Activated naive CD4-positive, alpha-beta T cell treated with anti-CD3 and anti-CD28 coated beads, Interleukin-2, amount 10 ng/mL, durations not matched to agents 7 days and 5 days (primary cell): ENCODE data around the gene PALM2AKAP2.

Source experiments
- CTCF ChIA-PET: fragments of 350-600 bp; sonication (Branson Sonifier 250); formaldehyde crosslinking; loops from one replicate; lab custom pipeline; 2021; ENCODE audit warnings: antibody characterized with exemption; lab: Charles Lee
- DNase-seq: peaks from one replicate; pipeline ENCODE4 v3.0.0-alpha.2; 2020
- H3K27ac Mint-ChIP-seq: one replicate; pipeline ENCODE4 v1.8.0; 2021; ENCODE audit warnings: mild to moderate bottlenecking, moderate library complexity, mixed read lengths
- H3K27me3 Mint-ChIP-seq: one replicate; pipeline ENCODE4 v1.8.0; 2021; ENCODE audit warnings: mild to moderate bottlenecking, mixed read lengths
- H3K36me3 Mint-ChIP-seq: one replicate; pipeline ENCODE4 v1.8.0; 2021; ENCODE audit warnings: mixed read lengths
- H3K4me1 Mint-ChIP-seq: one replicate; pipeline ENCODE4 v1.8.0; 2021; ENCODE audit warnings: mixed read lengths
- H3K4me3 Mint-ChIP-seq: one replicate; pipeline ENCODE4 v1.8.0; 2021; ENCODE audit warnings: mild to moderate bottlenecking, moderate library complexity, mixed read lengths
- H3K9me3 Mint-ChIP-seq: one replicate; pipeline ENCODE4 v1.8.0; 2021; ENCODE audit warnings: mixed read lengths

The PALM2AKAP2 gene

DNA sequence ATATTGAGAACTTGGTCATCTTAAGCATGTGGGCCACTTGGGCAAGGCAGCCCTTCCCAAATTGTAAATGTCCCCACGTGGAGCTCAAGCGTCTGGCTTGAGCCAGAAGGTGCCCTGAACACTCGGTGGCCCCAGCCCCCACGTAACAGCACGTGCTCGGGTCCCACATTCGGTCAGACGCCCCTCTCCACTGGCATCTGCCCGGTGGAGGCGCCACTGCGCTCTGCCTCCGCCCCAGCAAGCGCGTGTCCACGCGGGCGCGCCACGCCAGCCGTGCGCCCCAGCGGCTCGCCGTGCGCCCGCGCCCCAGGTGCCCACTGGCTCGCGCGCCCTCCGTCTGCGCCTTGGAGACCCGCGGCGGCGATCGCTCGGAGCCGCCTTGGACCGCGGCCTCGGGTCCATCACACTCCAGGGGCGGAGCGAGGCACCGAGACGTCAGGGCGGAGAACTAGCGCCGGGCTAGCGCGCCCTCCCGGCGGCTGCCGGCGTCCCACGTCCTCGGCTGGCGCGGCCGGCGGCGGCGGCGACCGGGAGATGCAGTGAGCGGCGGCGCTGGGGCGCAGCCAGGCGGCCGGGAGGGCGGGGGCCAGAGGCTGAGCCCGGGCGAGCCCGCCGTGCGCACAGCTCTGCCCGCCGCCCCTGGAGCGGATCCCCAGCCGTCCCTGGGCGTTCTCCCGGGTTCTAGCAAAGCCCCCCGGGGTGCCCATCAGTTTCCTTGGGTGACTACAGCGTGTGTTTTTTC is at the start of gene PALM2AKAP2:
TSS of gene PALM2AKAP2 (plus strand) at position 488 of the 742 bp plus-strand sequence. CDS start 291 bp downstream, outside the sequence.
- no peaks in the 10 kb centered on the region for H3K4me1 Mint-ChIP-seq
- CTCF ChIA-PET = no interaction called here
- H3K27me3 Mint-ChIP-seq = peaks cover 42% of the 10 kb centered on the region
- H3K27ac Mint-ChIP-seq = no peak within 1 kb of the TSS
- H3K36me3 Mint-ChIP-seq = no peaks in the 10 kb centered on the region
- no peak within 1 kb of the TSS for H3K4me3 Mint-ChIP-seq
- DNase-seq = no peak
- H3K9me3 Mint-ChIP-seq = no peaks in the 10 kb centered on the region

- Mint-ChIP-seq H3K27me3 (no peaks in the 10 kb centered on the region), H3K27ac (no peak overlapping the region), H3K4me3 (no peak overlapping the region), H3K9me3 (no peaks in the 10 kb centered on the region), H3K4me1 (no peaks in the 10 kb centered on the region), H3K36me3 (no peaks in the 10 kb centered on the region)
- CTCF ChIA-PET = no interaction called here
- DNase-seq = no peak
Observed at GRCh38 chr9:109730228-109730627, 49.8 kb upstream of the PALM2AKAP2 start.

DNA sequence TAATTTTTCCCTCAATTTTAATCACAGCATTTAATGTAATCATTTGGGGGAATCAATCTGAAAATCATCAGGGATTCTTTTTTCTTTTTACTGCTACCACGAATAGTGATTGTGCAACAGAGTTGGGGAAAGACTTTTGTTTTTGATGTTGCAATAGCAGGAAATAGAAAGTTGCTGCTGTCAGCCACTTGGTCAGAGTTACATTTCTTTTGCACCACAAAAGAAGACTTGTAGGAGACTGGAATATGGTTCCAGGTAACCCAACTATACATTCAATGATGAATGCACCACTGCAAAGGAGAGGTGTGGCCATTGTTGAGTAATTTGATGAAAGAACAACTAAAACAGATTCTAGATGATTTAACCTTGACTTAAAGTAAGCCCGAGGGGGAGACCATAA is 46.3 kb upstream of the PALM2AKAP2 start:
- no peaks in the 10 kb centered on the region for H3K4me1 Mint-ChIP-seq
- H3K27me3 Mint-ChIP-seq = peaks cover 4% of the 10 kb centered on the region
- H3K4me3 Mint-ChIP-seq = no peak overlapping the region
- no peaks in the 10 kb centered on the region for H3K9me3 Mint-ChIP-seq
- no peak overlapping the region for H3K27ac Mint-ChIP-seq
- DNase-seq = no peak
- no peaks in the 10 kb centered on the region for H3K36me3 Mint-ChIP-seq
- CTCF ChIA-PET = no interaction called here

DNA sequence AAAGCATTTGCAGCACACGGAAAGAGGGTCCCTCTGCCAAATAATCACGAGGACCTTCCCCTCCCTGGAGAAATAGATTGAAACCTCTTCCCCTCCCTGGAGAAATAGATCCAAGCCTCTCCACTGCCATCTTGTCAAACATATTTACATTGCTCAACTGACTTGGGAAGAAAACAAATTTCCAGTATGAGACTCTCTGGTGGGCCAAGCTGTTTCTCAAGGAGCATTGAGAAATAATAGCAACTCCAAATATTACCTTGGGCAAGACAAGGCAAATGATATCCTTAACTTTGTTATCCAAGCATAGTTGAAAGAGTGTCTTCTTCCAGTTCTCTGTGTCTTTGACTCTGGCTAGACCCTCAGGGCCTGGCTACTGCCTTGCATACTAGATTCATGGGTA is 45.2 kb upstream of the PALM2AKAP2 start:
- Mint-ChIP-seq H3K27me3 (peaks cover 4% of the 10 kb centered on the region), H3K4me3 (no peak overlapping the region), H3K4me1 (no peaks in the 10 kb centered on the region), H3K27ac (no peak overlapping the region), H3K9me3 (no peaks in the 10 kb centered on the region), H3K36me3 (no peaks in the 10 kb centered on the region)
- CTCF ChIA-PET = no interaction called here
- DNase-seq = no peak

DNA sequence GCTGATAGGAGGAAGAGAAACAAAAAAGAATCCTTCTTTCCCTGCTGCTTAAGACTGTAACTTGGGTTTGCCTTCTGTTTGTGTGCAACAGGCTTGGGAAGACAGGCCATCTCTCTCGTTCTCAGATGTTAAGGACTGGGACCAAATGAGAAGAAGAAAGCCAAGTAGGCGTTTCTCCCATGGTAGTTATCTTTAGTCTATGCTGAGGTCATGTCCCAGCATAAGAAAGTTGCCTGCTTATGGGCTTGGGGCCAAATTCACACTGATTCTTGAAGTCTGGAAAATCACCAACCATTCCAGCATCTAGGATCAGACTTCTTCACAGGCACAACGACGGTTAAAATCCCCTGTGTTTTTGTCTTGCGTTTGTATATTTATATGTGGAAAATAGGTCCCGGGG is 44.2 kb upstream of the PALM2AKAP2 start:
- no peak overlapping the region for H3K27ac Mint-ChIP-seq
- CTCF ChIA-PET = no interaction called here
- H3K4me3 Mint-ChIP-seq = no peak overlapping the region
- H3K36me3 Mint-ChIP-seq = no peaks in the 10 kb centered on the region
- peaks cover 4% of the 10 kb centered on the region for H3K27me3 Mint-ChIP-seq
- no peaks in the 10 kb centered on the region for H3K9me3 Mint-ChIP-seq
- no peak for DNase-seq
- no peaks in the 10 kb centered on the region for H3K4me1 Mint-ChIP-seq

GRCh38 chr9:109737295-109737694 is 42.7 kb upstream of the PALM2AKAP2 start:
- no peaks in the 10 kb centered on the region for H3K4me1 Mint-ChIP-seq
- H3K4me3 Mint-ChIP-seq = no peak overlapping the region
- DNase-seq = no peak
- H3K9me3 Mint-ChIP-seq = no peaks in the 10 kb centered on the region
- peaks cover 4% of the 10 kb centered on the region for H3K27me3 Mint-ChIP-seq
- H3K36me3 Mint-ChIP-seq = no peaks in the 10 kb centered on the region
- H3K27ac Mint-ChIP-seq = no peak overlapping the region
- CTCF ChIA-PET = no interaction called here

DNA sequence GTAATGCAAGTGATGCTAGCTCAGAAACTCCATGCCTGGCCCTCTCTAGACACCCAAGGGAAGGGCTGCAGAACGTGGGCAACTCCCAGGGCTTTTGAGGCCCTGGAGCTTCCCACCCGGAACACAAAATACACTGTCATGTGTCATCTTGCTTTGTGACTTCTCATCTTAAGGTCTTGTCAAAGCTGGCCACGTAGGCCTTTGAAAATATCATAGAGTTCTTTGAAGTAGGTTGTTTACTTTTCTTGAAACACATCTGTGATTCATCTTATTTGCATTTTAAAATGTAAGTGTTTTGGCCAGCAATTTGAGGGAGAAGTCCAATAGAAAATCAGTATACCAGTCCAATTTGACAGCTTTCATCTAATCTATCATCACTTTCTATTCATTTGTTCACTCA is 40.2 kb upstream of the PALM2AKAP2 start:
- H3K4me3 Mint-ChIP-seq = no peak overlapping the region
- H3K36me3 Mint-ChIP-seq = no peaks in the 10 kb centered on the region
- H3K27me3 Mint-ChIP-seq = peaks cover 10% of the 10 kb centered on the region
- DNase-seq = no peak
- H3K9me3 Mint-ChIP-seq = no peaks in the 10 kb centered on the region
- CTCF ChIA-PET = no interaction called here
- no peaks in the 10 kb centered on the region for H3K4me1 Mint-ChIP-seq
- no peak overlapping the region for H3K27ac Mint-ChIP-seq

DNA sequence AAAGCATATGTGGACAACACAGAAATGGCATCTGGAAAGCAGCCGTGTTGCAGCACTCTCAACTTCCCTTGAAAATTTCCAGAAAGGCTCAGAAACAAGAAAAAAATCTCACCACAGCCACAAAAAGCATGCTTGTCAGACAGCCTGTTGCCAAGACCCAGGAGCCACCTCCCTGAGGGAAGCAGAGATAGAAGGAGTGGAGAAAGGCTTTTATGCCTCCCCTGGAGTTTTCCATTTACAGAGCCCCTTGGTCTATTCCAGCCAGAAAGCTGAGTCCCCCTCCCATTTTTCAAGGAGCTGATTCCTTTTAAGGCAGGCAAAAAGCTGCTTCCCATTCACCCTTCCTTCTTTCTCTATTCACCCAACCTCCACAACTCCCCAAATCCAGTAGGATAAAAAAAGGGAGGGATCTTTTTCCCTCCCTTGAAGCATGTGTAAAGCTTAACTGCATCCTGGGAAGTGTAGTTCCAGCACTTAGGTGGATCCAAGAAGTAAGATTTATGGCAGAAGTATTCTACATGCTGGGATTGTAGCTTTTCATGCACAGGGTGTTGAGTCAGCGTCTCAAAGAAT is 37.1 kb upstream of the PALM2AKAP2 start:
- Mint-ChIP-seq H3K4me3 (no peak overlapping the region), H3K9me3 (no peaks in the 10 kb centered on the region), H3K36me3 (no peaks in the 10 kb centered on the region), H3K27me3 (peaks cover 9% of the 10 kb centered on the region), H3K27ac (no peak overlapping the region), H3K4me1 (no peaks in the 10 kb centered on the region)
- no peak for DNase-seq
- CTCF ChIA-PET = no interaction called here

DNA sequence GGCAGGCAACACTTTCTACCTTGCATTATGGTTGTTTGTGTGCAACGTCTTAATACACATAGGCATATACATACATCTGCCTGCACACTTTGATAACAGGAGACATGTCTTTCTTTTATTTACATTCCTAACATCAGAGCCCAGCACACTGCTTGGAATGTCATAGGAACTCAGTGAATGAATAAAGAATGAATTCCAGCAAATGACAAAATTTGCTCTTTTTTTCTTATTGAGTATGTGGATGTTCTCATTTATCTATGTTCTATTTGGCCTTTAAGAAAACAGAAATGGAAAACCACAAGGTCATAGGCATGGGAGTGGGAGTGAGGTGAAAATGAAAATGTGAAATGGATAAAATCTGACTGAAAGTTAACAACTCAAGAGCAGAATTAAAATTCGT is 36.3 kb upstream of the PALM2AKAP2 start:
- H3K27ac Mint-ChIP-seq = no peak overlapping the region
- CTCF ChIA-PET = no interaction called here
- no peaks in the 10 kb centered on the region for H3K36me3 Mint-ChIP-seq
- H3K4me1 Mint-ChIP-seq = no peaks in the 10 kb centered on the region
- no peak for DNase-seq
- H3K27me3 Mint-ChIP-seq = peaks cover 9% of the 10 kb centered on the region
- H3K4me3 Mint-ChIP-seq = no peak overlapping the region
- H3K9me3 Mint-ChIP-seq = no peaks in the 10 kb centered on the region

DNA sequence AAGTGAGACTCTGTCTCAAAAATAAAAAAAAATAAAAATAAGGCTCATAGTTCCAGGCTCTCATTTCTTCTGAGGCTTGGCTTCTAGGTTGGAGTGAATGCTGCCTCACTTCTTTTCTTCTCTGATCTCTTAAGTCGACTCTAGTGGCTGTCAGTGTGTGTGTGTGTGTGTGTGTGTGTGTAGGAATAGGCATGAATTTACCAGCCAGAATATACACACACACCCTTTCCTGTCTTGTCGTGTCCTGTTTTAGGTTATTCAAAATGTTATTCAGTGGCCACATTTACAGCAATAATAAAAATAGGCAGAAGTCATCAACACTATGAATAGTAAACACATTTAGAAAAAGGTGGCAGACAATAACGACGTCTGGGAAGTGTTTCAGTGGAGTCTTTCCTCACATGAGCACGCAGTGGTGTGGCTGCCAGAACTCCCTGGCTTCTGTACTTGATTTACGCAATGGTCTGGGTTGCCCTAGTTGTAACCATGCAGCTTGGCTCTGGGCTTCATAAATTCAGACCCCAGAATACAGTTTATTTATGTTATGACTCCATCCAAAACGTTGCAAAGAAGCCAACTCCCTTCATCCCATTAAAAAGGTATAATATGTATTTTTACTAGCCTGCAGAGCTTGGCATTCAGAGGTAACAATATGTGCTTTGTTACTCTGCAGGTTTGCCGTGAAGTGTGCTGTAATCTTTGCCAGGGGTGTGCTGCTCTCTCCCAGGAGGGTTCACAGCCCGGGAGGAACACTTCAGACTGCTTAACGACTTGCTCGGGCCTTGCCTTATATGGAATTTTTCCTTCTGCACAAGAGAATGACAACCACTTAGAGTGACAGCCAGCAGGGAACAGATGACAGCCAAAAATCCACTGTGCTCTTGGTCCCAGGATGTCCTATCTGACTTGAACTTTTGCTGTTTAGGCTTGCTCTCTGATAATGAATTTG is 34.4 kb upstream of the PALM2AKAP2 start:
- Mint-ChIP-seq H3K9me3 (no peaks in the 10 kb centered on the region), H3K4me3 (no peak overlapping the region), H3K27me3 (peaks cover 12% of the 10 kb centered on the region), H3K36me3 (no peaks in the 10 kb centered on the region), H3K27ac (no peak overlapping the region), H3K4me1 (no peaks in the 10 kb centered on the region)
- CTCF ChIA-PET = no interaction called here
- no peak for DNase-seq

- H3K36me3 Mint-ChIP-seq = no peaks in the 10 kb centered on the region
- no peaks in the 10 kb centered on the region for H3K4me1 Mint-ChIP-seq
- no peak overlapping the region for H3K4me3 Mint-ChIP-seq
- H3K27me3 Mint-ChIP-seq = peaks cover 3% of the 10 kb centered on the region
- CTCF ChIA-PET = no interaction called here
- H3K9me3 Mint-ChIP-seq = no peaks in the 10 kb centered on the region
- no peak overlapping the region for H3K27ac Mint-ChIP-seq
- DNase-seq = no peak
Observed at GRCh38 chr9:109751253-109751652, 28.7 kb upstream of the PALM2AKAP2 start.

DNA sequence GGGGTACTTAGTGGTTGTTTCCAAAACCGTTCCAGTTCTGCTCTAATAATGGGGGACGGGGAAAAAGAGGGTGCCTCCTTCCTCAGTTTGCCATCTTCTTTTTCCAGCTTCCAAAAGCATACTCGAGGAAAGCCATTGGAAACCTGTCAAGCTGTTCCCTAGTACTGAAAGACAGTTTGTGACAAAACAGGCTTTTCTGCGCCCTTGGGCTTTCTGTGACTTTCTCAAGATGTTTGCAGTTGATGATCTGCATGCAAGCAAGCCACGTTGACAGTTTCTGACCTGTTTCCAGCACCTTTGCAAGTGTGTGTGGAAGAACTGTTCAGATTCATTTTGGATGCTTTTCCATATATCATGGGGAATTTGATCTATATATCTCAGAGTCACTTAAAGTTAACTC is 26.7 kb upstream of the PALM2AKAP2 start:
- Mint-ChIP-seq H3K9me3 (no peaks in the 10 kb centered on the region), H3K36me3 (no peaks in the 10 kb centered on the region), H3K27me3 (peaks cover 3% of the 10 kb centered on the region), H3K4me1 (no peaks in the 10 kb centered on the region), H3K4me3 (no peak overlapping the region), H3K27ac (no peak overlapping the region)
- no peak for DNase-seq
- CTCF ChIA-PET = no interaction called here

DNA sequence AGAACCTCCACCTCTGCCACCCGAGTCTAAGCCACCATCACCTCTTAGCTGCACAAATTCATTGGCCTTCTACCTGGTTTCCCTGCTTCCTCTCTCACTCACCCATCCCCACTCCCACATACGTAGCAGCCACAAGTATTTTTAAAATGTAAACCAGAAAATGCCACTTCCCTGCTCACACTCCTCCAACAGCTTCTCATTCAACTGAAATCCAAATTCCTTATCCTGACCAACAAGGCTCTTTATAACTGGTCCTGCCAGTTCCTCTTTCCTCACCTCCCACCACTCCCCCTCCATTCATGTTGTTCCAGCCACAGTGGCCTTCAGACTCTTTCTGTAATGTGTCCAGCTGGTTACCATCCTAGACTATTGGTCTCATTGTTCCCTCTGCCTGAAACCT is 25.0 kb upstream of the PALM2AKAP2 start:
- H3K4me3 Mint-ChIP-seq = no peak overlapping the region
- no peak for DNase-seq

GRCh38 chr9:109759589-109759988 is 20.4 kb upstream of the PALM2AKAP2 start:
- H3K9me3 Mint-ChIP-seq = no peaks in the 10 kb centered on the region
- no peak overlapping the region for H3K27ac Mint-ChIP-seq
- H3K4me1 Mint-ChIP-seq = no peaks in the 10 kb centered on the region
- CTCF ChIA-PET = no interaction called here
- DNase-seq = no peak
- no peaks in the 10 kb centered on the region for H3K27me3 Mint-ChIP-seq
- no peak overlapping the region for H3K4me3 Mint-ChIP-seq
- H3K36me3 Mint-ChIP-seq = no peaks in the 10 kb centered on the region

More for the DNA sequence above, 25.0 kb upstream of the PALM2AKAP2 start:
- CTCF ChIA-PET = no interaction called here
- no peak overlapping the region for H3K27ac Mint-ChIP-seq
- no peaks in the 10 kb centered on the region for H3K27me3 Mint-ChIP-seq
- H3K36me3 Mint-ChIP-seq = no peaks in the 10 kb centered on the region
- no peaks in the 10 kb centered on the region for H3K4me1 Mint-ChIP-seq
- H3K9me3 Mint-ChIP-seq = no peaks in the 10 kb centered on the region
